ENCODE measurements around the gene HEYL.
"Not testable (repeated sequence)": the region's sequence is repeated elsewhere in the genome, so short reads cannot be mapped to it uniquely, and the experiment has no call there.

Gene HEYL

GRCh38 chr1:39609618-39610331, 29.7 kb downstream of the HEYL start:
- no peak for TF ChIP-seq CTCF (IDR thresholded peaks at IDR 0.05; ENCODE audit: control insufficient read depth, extremely low read depth, insufficient read depth)
- no peak overlapping the region for H3K4me3 ChIP-seq (ENCODE audit: low read depth, low read length)
- DNase-seq (ENCODE audit: low read depth), result no peak

- DNase-seq (ENCODE audit: low read depth), result no peak
- no peak overlapping the region for H3K4me3 ChIP-seq (ENCODE audit: low read depth, low read length)
- no peak for TF ChIP-seq CTCF (IDR thresholded peaks at IDR 0.05; ENCODE audit: control insufficient read depth, extremely low read depth, insufficient read depth)
These were observed 30.5 kb downstream of the HEYL start for GRCh38 chr1:39608921-39609320.

- H3K4me3 ChIP-seq (ENCODE audit: low read depth, low read length); DNase-seq (ENCODE audit: low read depth): not testable (repeated sequence)
These were observed 35.8 kb downstream of the HEYL start for GRCh38 chr1:39603677-39604076.

- DNase-seq (ENCODE audit: low read depth); H3K4me3 ChIP-seq (ENCODE audit: low read depth, low read length): not testable (repeated sequence)
These were observed 37.7 kb downstream of the HEYL start for GRCh38 chr1:39601667-39602255.

GRCh38 chr1:39596163-39596562, 43.3 kb downstream of the HEYL start:
- H3K4me3 ChIP-seq (ENCODE audit: low read depth, low read length), result no peak overlapping the region
- DNase-seq (ENCODE audit: low read depth), result no peak
- TF ChIP-seq CTCF (IDR thresholded peaks at IDR 0.05; ENCODE audit: control insufficient read depth, extremely low read depth, insufficient read depth), result no peak

- H3K4me3 ChIP-seq (ENCODE audit: low read depth, low read length), result no peak overlapping the region
- no peak for TF ChIP-seq CTCF (IDR thresholded peaks at IDR 0.05; ENCODE audit: control insufficient read depth, extremely low read depth, insufficient read depth)
- DNase-seq (ENCODE audit: low read depth), result no peak
These were observed 46.1 kb downstream of the HEYL start for GRCh38 chr1:39593386-39593785.

- DNase-seq (ENCODE audit: low read depth), result no peak
- no peak for TF ChIP-seq CTCF (IDR thresholded peaks at IDR 0.05; ENCODE audit: control insufficient read depth, extremely low read depth, insufficient read depth)
These were observed 47.4 kb downstream of the HEYL start for GRCh38 chr1:39592069-39592468.

GRCh38 chr1:39590546-39590945, 48.9 kb downstream of the HEYL start:
- DNase-seq (ENCODE audit: low read depth), result no peak
- no peak overlapping the region for H3K4me3 ChIP-seq (ENCODE audit: low read depth, low read length)
- no peak for TF ChIP-seq CTCF (IDR thresholded peaks at IDR 0.05; ENCODE audit: control insufficient read depth, extremely low read depth, insufficient read depth)

More at GRCh38 chr1:39592069-39592468, 47.4 kb downstream of the HEYL start:
- H3K4me3 ChIP-seq (ENCODE audit: low read depth, low read length), result no peak overlapping the region

Measured in LNCaP clone FGC (cell line).